ENCODE results near the gene RRP1B. TPM values are rescaled to one million over a fixed set of nuclear protein-coding genes. Genes with fewer than 3 reads are reported as not detected.

The RRP1B gene
- total and polyA plus RNA-seq, 2 of the 13 experiments (the other 11 are each of a cell fraction or from before 2014, with no cell fraction given): 16.3 to 46.2 TPM

GRCh38 chr21:43643193-43643592 lies 16.2 kb upstream of the RRP1B start:
- BruUV-seq (replicated peaks): no TSS peak
- no peak overlapping the region for H3K4me2 ChIP-seq (ENCODE audit: low read depth, low read length)
- no peaks in the 10 kb centered on the region for H4K20me1 ChIP-seq (ENCODE audit: insufficient read depth, low read length)
- DNase-seq (ENCODE audit: low spot score) (no peak), ATAC-seq (no peak), FAIRE-seq (no peak)
- H3K4me1 ChIP-seq (ENCODE audit: insufficient read depth, low read length): peaks cover 41% of the 10 kb centered on the region
- CTCF ChIA-PET (ENCODE audit: low intra/inter-chr PET ratio, low total read pairs): no interaction called here
- no peak overlapping the region for H2AFZ ChIP-seq (ENCODE audit: low read length)
- no peaks in the 10 kb centered on the region for H3K27me3 ChIP-seq (ENCODE audit: control insufficient read depth in 1 of 2, insufficient read depth in 2 of 2, low read length in 2 of 2)
- no peak for TF ChIP-seq GMEB1 (CRISPR knock-in tag; IDR thresholded peaks at IDR 0.05; ENCODE audit: borderline replicate concordance)
- no peak overlapping the region for H3K4me3 ChIP-seq (replicated peaks in 1 of 3; ENCODE audit: insufficient read depth in 1 of 3, low read depth in 2 of 3, low read length in 3 of 3)
- no peak overlapping the region for H3K9ac ChIP-seq (ENCODE audit: insufficient read depth, low read depth, low read length)
- no peaks in the 10 kb centered on the region for H3K9me3 ChIP-seq (ENCODE audit: low read length)
- no peaks in the 10 kb centered on the region for H3K36me3 ChIP-seq (replicated peaks in 1 of 2; ENCODE audit: control insufficient read depth in 1 of 2, insufficient read depth in 2 of 2, low read length in 2 of 2)
- H3K79me2 ChIP-seq (ENCODE audit: insufficient read depth, low read length): no peaks in the 10 kb centered on the region
- intact Hi-C loops (cut with micrococcal nuclease; ENCODE audit: unreplicated experiment) (no loop called here), in situ Hi-C loops (cut with HindIII; ENCODE audit: extremely low pct_ligation_motif_present, low pct_unique_long_range_greater_than_20kb) (no loop called here)
- 95% methylated on average over 4 of the region's 4 CpGs for WGBS (ENCODE audit: low lambda C conversion rate)
- POLR2A ChIA-PET: no interaction called here
- no peak overlapping the region for H3K27ac ChIP-seq (ENCODE audit: extremely low read length, insufficient read depth, low read length)

GRCh38 chr21:43644071-43644470 lies 15.3 kb upstream of the RRP1B start:
- ChIA-PET CTCF (ENCODE audit: low intra/inter-chr PET ratio, low total read pairs) (no interaction called here), POLR2A (no interaction called here)
- no peak for ATAC-seq
- peaks cover 39% of the 10 kb centered on the region for H3K4me1 ChIP-seq (ENCODE audit: insufficient read depth, low read length)
- DNase-seq (ENCODE audit: low spot score): no peak
- no peak for FAIRE-seq
- no peaks in the 10 kb centered on the region for H3K27me3 ChIP-seq (ENCODE audit: control insufficient read depth in 1 of 2, insufficient read depth in 2 of 2, low read length in 2 of 2)
- H3K4me2 ChIP-seq (ENCODE audit: low read depth, low read length): no peak overlapping the region
- no peaks in the 10 kb centered on the region for H3K9me3 ChIP-seq (ENCODE audit: low read length)
- no TSS peak for BruUV-seq (replicated peaks)
- WGBS (ENCODE audit: low lambda C conversion rate): 91% methylated on average over 4 of the region's 4 CpGs
- no peaks in the 10 kb centered on the region for H4K20me1 ChIP-seq (ENCODE audit: insufficient read depth, low read length)
- no peak overlapping the region for H3K9ac ChIP-seq (ENCODE audit: insufficient read depth, low read depth, low read length)
- H3K36me3 ChIP-seq (replicated peaks in 1 of 2; ENCODE audit: control insufficient read depth in 1 of 2, insufficient read depth in 2 of 2, low read length in 2 of 2): no peaks in the 10 kb centered on the region
- H3K4me3 ChIP-seq (replicated peaks in 1 of 3; ENCODE audit: insufficient read depth in 1 of 3, low read depth in 2 of 3, low read length in 3 of 3): no peak overlapping the region
- in situ Hi-C loops (cut with HindIII; ENCODE audit: extremely low pct_ligation_motif_present, low pct_unique_long_range_greater_than_20kb) (no loop called here), intact Hi-C loops (cut with micrococcal nuclease; ENCODE audit: unreplicated experiment) (no loop called here)
- H2AFZ ChIP-seq (ENCODE audit: low read length): no peak overlapping the region
- H3K27ac ChIP-seq (ENCODE audit: extremely low read length, insufficient read depth, low read length): no peak overlapping the region
- H3K79me2 ChIP-seq (ENCODE audit: insufficient read depth, low read length): no peaks in the 10 kb centered on the region
- no peak for TF ChIP-seq ZSCAN31 (CRISPR knock-in tag; IDR thresholded peaks at IDR 0.05; ENCODE audit: low read depth)
- no peak for TF ChIP-seq POLR2A (IDR thresholded peaks at IDR 0.05; ENCODE audit: insufficient read depth in 1 of 2, low read depth in 2 of 2, low read length in 2 of 2)
- no peak for TF ChIP-seq MLX (CRISPR knock-in tag; IDR thresholded peaks at IDR 0.05)
- no peak for TF ChIP-seq AGO2 (optimal IDR thresholded peaks at IDR 0.05; ENCODE audit: low read depth, low read length)
- no peak for TF ChIP-seq NFKBIZ (CRISPR knock-in tag; IDR thresholded peaks at IDR 0.05)
- no peak for TF ChIP-seq PAXIP1 (CRISPR knock-in tag; conservative IDR thresholded peaks at IDR 0.05)
- no peak for TF ChIP-seq SRY (CRISPR knock-in tag; IDR thresholded peaks at IDR 0.05)
- no peak for TF ChIP-seq ZFP36 (IDR thresholded peaks at IDR 0.05; ENCODE audit: borderline replicate concordance, low read depth, low read length, partially characterized antibody)
- TF ChIP-seq MLLT10 (CRISPR knock-in tag; IDR thresholded peaks at IDR 0.05): no peak
- TF ChIP-seq ZNF337 (CRISPR knock-in tag; IDR thresholded peaks at IDR 0.05; ENCODE audit: borderline replicate concordance, low read depth): no peak
- TF ChIP-seq RARA (CRISPR knock-in tag; IDR thresholded peaks at IDR 0.05): no peak
- TF ChIP-seq FOXA3 (CRISPR knock-in tag; IDR thresholded peaks at IDR 0.05): no peak
